IMR-90 (cell line): ENCODE measurements around the gene CENPU. TPM values are rescaled to one million over a fixed set of nuclear protein-coding genes. Genes with fewer than 3 reads are reported as not detected.

ENCODE experiments used
- ATAC-seq: fragments of 200-7000 bp; cut with Tn5 transposase; 2 replicates; pipeline ENCODE4 v1.9.1; 2020; ENCODE audit warnings: low read depth, mild to moderate bottlenecking, moderate library complexity
- BruUV-seq: library from RNA; stranded (reverse); fragments of 400-500 nt; replicated peaks from 2 replicates; lab custom pipeline; 2021; lab: Mats Ljungman, UMichigan
- CTCF ChIA-PET: fragments of 300-600 bp; formaldehyde crosslinking; extraction: SDS; loops from one replicate; lab custom pipeline; 2021; ENCODE audit warnings: antibody characterized with exemption; lab: Yijun Ruan, JAX
- POLR2A ChIA-PET: fragments of 300-600 bp; sonication (Branson Sonifier 250); formaldehyde crosslinking; loops from one replicate; lab custom pipeline; 2022; ENCODE audit warnings: antibody characterized with exemption; ENCODE audit not compliant: unreplicated experiment; lab: Charles Lee
- DNase-seq: peaks from one replicate; pipeline ENCODE4 v3.0.0; 2013
- H2AFZ ChIP-seq: replicated peaks from 2 replicates; pipeline ENCODE3; 2013; ENCODE audit warnings: low read length, mild to moderate bottlenecking; ENCODE audit not compliant: poor library complexity
- H2AK5ac ChIP-seq: 2 replicates; pipeline ENCODE4 v1.6.1; 2013; ENCODE audit warnings: low read depth, low read length, inconsistent platforms
- H2AK9ac ChIP-seq: replicated peaks from 2 replicates; pipeline ENCODE3; 2013; ENCODE audit warnings: mild to moderate bottlenecking, low read depth, low read length, moderate library complexity; ENCODE audit not compliant: poor library complexity
- H2BK120ac ChIP-seq: 2 replicates; pipeline ENCODE4 v1.6.1; 2013; ENCODE audit warnings: low read depth, low read length, inconsistent platforms
- H2BK15ac ChIP-seq: 3 replicates; pipeline ENCODE4 v1.6.1; 2013; ENCODE audit warnings: low read depth, low read length, inconsistent platforms
- H2BK20ac ChIP-seq: 2 replicates; pipeline ENCODE4 v1.6.1; 2013; ENCODE audit warnings: low read depth, mild to moderate bottlenecking, inconsistent platforms, low read length, moderate library complexity
- H2BK5ac ChIP-seq: 2 replicates; pipeline ENCODE4 v1.6.1; 2013; ENCODE audit warnings: mild to moderate bottlenecking, low read depth, low read length, inconsistent platforms; ENCODE audit not compliant: poor library complexity, severe bottlenecking
- H3K14ac ChIP-seq: replicated peaks from 2 replicates; pipeline ENCODE4 v1.6.1; 2013; ENCODE audit warnings: low read depth, low read length, inconsistent platforms
- H3K18ac ChIP-seq: 2 replicates; pipeline ENCODE4 v1.6.1; 2013; ENCODE audit warnings: low read depth, low read length, control low read depth
- H3K23ac ChIP-seq: 2 replicates; pipeline ENCODE4 v1.6.1; 2013; ENCODE audit warnings: low read depth, low read length, inconsistent platforms
- H3K27ac ChIP-seq: 2 replicates; pipeline ENCODE4 v1.5.1; 2013; ENCODE audit warnings: mild to moderate bottlenecking, control low read depth, low read length; ENCODE audit not compliant: insufficient read depth
- H3K27me3 ChIP-seq: 2 replicates; pipeline ENCODE4 v1.6.1; 2013; ENCODE audit warnings: low read length; ENCODE audit not compliant: control insufficient read depth, insufficient read depth
- H3K36me3 ChIP-seq: 2 replicates; pipeline ENCODE4 v1.6.1; 2013; ENCODE audit warnings: low read length, mixed read lengths; ENCODE audit not compliant: control insufficient read depth, insufficient read depth
- H3K4ac ChIP-seq: 2 replicates; pipeline ENCODE4 v1.6.1; 2013; ENCODE audit warnings: low read depth, low read length, inconsistent platforms
- H3K4me1 ChIP-seq: 2 replicates; pipeline ENCODE4 v1.6.1; 2013; ENCODE audit warnings: low read length, mixed read lengths; ENCODE audit not compliant: control insufficient read depth, insufficient read depth
- H3K4me2 ChIP-seq: 2 replicates; pipeline ENCODE4 v1.6.1; 2013; ENCODE audit warnings: low read depth, mild to moderate bottlenecking, control low read depth, low read length, moderate library complexity
- H3K4me3 ChIP-seq: 2 replicates; pipeline ENCODE4 v1.5.1; 2013; ENCODE audit warnings: low read depth, mild to moderate bottlenecking, control low read depth, low read length, moderate library complexity; ENCODE audit not compliant: insufficient read depth
- H3K56ac ChIP-seq: 2 replicates; pipeline ENCODE4 v1.6.1; 2013; ENCODE audit warnings: low read length, inconsistent platforms; ENCODE audit not compliant: insufficient read depth; ENCODE audit errors: extremely low read depth
- H3K79me1 ChIP-seq, 2 experiments: 2 replicates each; pipeline ENCODE4 v1.6.1; 2013; ENCODE audit warnings: low read length in 2 of 2, inconsistent platforms in 1 of 2, low read depth in 1 of 2
- H3K9ac ChIP-seq: 2 replicates; pipeline ENCODE4 v1.6.1; 2013; ENCODE audit warnings: low read depth, low read length, control low read depth
- H3K9me1 ChIP-seq: 2 replicates; pipeline ENCODE4 v1.6.1; 2013; ENCODE audit warnings: low read length, inconsistent platforms; ENCODE audit not compliant: insufficient read depth
- H3K9me3 ChIP-seq: 2 replicates; pipeline ENCODE4 v1.6.1; 2013; ENCODE audit warnings: low read length; ENCODE audit not compliant: control insufficient read depth, insufficient read depth
- H4K20me1 ChIP-seq: 2 replicates; pipeline ENCODE4 v1.6.1; 2013; ENCODE audit warnings: low read length, inconsistent platforms; ENCODE audit not compliant: insufficient read depth
- H4K5ac ChIP-seq: 2 replicates; pipeline ENCODE4 v1.6.1; 2013; ENCODE audit warnings: mild to moderate bottlenecking, low read depth, low read length, control low read depth
- H4K8ac ChIP-seq, 2 experiments: 2 replicates each; pipeline ENCODE4 v1.6.1; 2013; ENCODE audit warnings: low read depth in 2 of 2, low read length in 2 of 2, control low read depth in 1 of 2, inconsistent platforms in 1 of 2
- H4K91ac ChIP-seq: 2 replicates; pipeline ENCODE4 v1.6.1; 2013; ENCODE audit warnings: low read depth, low read length, inconsistent platforms; ENCODE audit not compliant: insufficient read depth
- BHLHE40 ChIP-seq: fragments of 150-350 bp; IDR thresholded peaks from 2 replicates; pipeline ENCODE4 v1.6.1; 2016; ENCODE audit warnings: mild to moderate bottlenecking, low read depth, low read length
- CEBPB ChIP-seq: IDR thresholded peaks from 2 replicates; pipeline ENCODE4 v1.6.1; 2012; ENCODE audit warnings: low read depth, low read length, improper control_type of control experiment
- FOS ChIP-seq: fragments of 150-350 bp; IDR thresholded peaks from 2 replicates; pipeline ENCODE4 v1.6.1; 2016; ENCODE audit warnings: low read depth, low read length
- MAFK ChIP-seq: IDR thresholded peaks from 2 replicates; pipeline ENCODE4 v1.6.1; 2012; ENCODE audit warnings: low read depth, low read length, improper control_type of control experiment
- MAZ ChIP-seq: IDR thresholded peaks from 2 replicates; pipeline ENCODE4 v1.6.1; 2012; ENCODE audit warnings: low read depth, mild to moderate bottlenecking, low read length, improper control_type of control experiment, moderate library complexity, borderline replicate concordance
- NFE2L2 ChIP-seq: fragments of 150-350 bp; IDR thresholded peaks from 2 replicates; pipeline ENCODE4 v1.6.1; 2016; ENCODE audit warnings: low read depth, mild to moderate bottlenecking, low read length
- RFX5 ChIP-seq: IDR thresholded peaks from 2 replicates; pipeline ENCODE4 v1.8.0; 2012; ENCODE audit warnings: low read depth, mild to moderate bottlenecking, low read length, moderate library complexity
- SMC3 ChIP-seq: fragments of 150-350 bp; IDR thresholded peaks from 2 replicates; pipeline ENCODE4 v1.6.1; 2016; ENCODE audit warnings: low read depth, mild to moderate bottlenecking, antibody characterized with exemption, low read length, moderate library complexity
- WGBS, 2 experiments: methylation state at CpG; one replicate each; pipeline versions ENCODE4 v1.1.5 to v1.1.7; 2013; ENCODE audit warnings: missing lambda C conversion rate in 2 of 2; ENCODE audit not compliant: insufficient read length in 1 of 2; ENCODE audit errors: extremely low coverage in 2 of 2; 5-methylcytosine and 5-hydroxymethylcytosine counted together
- dilution Hi-C: fragments of 300-500 bp; cut with HindIII; formaldehyde crosslinking; loops from one replicate; pipeline ENCODE4 v1.14.3; 2018; ENCODE audit warnings: low sequenced_read_pairs; ENCODE audit not compliant: unreplicated experiment
- in situ Hi-C: fragments of 300-500 bp; cut with MboI; formaldehyde crosslinking; loops from 3 replicates; pipeline ENCODE4 v1.14.3; 2019; ENCODE audit warnings: low sequenced_read_pairs, inconsistent platforms, mixed read lengths
- intact Hi-C: fragments of 100-400 bp; cut with micrococcal nuclease; formaldehyde crosslinking; loops from 2 replicates; pipeline ENCODE4 v1.10.0; 2022
- polyA plus RNA-seq, 3 experiments: library from polyadenylated mRNA; depleted of rRNA; stranded (reverse); fragments of >200 nt; gene quantifications; 2 replicates each; pipeline ENCODE4 v1.2.3, GENCODE V29; 2012; ENCODE audit warnings: low replicate concordance in 1 of 3
- total RNA-seq: library from RNA; depleted of rRNA; stranded (reverse); fragments of >200 nt; gene quantifications from 2 replicates; pipeline ENCODE4 v1.2.3, GENCODE V29; 2012
- TF ChIP-seq, protein P1 (sequence below): fragments of 150-350 bp; IDR thresholded peaks from 2 replicates; pipeline ENCODE4 v1.6.1; 2017; ENCODE audit warnings: mild to moderate bottlenecking, antibody characterized with exemption, low read length, low read depth
- TF ChIP-seq, protein P2 (sequence below): conservative IDR thresholded peaks from 2 replicates; pipeline ENCODE4 v1.5.1; 2012; ENCODE audit warnings: mild to moderate bottlenecking, low read depth, low read length, improper control_type of control experiment
- TF ChIP-seq, protein P3 (sequence below): fragments of 150-350 bp; IDR thresholded peaks from 2 replicates; pipeline ENCODE4 v1.6.1; 2016; ENCODE audit warnings: low read depth, mild to moderate bottlenecking, low read length, moderate library complexity, borderline replicate concordance

CENPU gene
- total and polyA plus RNA-seq, 2 of the 4 experiments (the other 2 are of a cell fraction): 13.6 to 14.6 TPM

DNA sequence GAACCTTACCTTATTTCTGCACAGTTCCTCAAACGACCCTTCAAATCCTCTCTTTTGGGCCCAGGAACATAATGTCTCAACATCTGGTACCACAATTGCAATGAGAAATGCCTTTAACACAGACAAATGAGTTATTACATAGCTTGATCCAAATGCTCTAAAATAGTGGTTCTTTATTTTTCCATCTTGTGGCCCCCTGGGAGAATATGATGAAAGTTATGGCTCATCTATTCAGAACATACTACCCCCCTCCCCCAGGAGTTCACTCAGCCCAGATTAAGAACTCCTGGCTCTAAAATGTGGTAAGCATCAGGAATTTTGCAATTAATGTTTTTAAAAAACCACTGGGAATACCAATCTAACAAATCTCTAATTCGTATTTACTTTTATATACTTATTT, 23.9 kb upstream of the CENPU start:
- Histone ChIP-seq H3K23ac (no peak overlapping the region), H2BK120ac (no peak overlapping the region), H2AK5ac (no peak overlapping the region), H2BK5ac (no peak overlapping the region), H3K27me3 (no peaks in the 10 kb centered on the region), H4K20me1 (no peaks in the 10 kb centered on the region), H3K9ac (no peak overlapping the region), H3K18ac (no peak overlapping the region), H3K36me3 (peaks cover 11% of the 10 kb centered on the region), H3K9me3 (no peaks in the 10 kb centered on the region), H4K8ac (no peak overlapping the region), H3K4me1 (peaks cover 4% of the 10 kb centered on the region; the same call in 1 of the 2 replicates), H3K4ac (no peak overlapping the region), H2AK9ac (no peak overlapping the region), H3K79me1 (no peaks in the 10 kb centered on the region), H2BK15ac (no peak overlapping the region), H3K9me1 (no peaks in the 10 kb centered on the region), H3K27ac (no peak overlapping the region), H2BK20ac (no peak overlapping the region), H3K4me2 (no peak overlapping the region), H3K14ac (no peak overlapping the region), H3K4me3 (no peak overlapping the region), H4K5ac (no peak overlapping the region), H4K91ac (no peak overlapping the region), H3K56ac (no peak overlapping the region), H2AFZ (no peak overlapping the region)
- DNase-seq (no peak), ATAC-seq (no peak)
- intact Hi-C loops: no loop called here
- POLR2A ChIA-PET: no interaction called here
- no TSS peak for BruUV-seq
- CTCF ChIA-PET: interaction anchor here (0.6 kb wide), 1 partner anchor 349 kb away, joined by 3 read pairs; no protein-coding TSS in a partner anchor
- no CpG with 5 or more reads among the region's 2 CpGs for WGBS, 2 experiments
- no peak for TF ChIP-seq RFX5
- no peak for TF ChIP-seq MAFK
- TF ChIP-seq CEBPB: no peak
- no peak for TF ChIP-seq MAZ
- TF ChIP-seq FOS: no peak
- no peak for TF ChIP-seq BHLHE40
- TF ChIP-seq, protein P1, sequence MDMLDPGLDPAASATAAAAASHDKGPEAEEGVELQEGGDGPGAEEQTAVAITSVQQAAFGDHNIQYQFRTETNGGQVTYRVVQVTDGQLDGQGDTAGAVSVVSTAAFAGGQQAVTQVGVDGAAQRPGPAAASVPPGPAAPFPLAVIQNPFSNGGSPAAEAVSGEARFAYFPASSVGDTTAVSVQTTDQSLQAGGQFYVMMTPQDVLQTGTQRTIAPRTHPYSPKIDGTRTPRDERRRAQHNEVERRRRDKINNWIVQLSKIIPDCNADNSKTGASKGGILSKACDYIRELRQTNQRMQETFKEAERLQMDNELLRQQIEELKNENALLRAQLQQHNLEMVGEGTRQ: no peak
- TF ChIP-seq, protein P2, sequence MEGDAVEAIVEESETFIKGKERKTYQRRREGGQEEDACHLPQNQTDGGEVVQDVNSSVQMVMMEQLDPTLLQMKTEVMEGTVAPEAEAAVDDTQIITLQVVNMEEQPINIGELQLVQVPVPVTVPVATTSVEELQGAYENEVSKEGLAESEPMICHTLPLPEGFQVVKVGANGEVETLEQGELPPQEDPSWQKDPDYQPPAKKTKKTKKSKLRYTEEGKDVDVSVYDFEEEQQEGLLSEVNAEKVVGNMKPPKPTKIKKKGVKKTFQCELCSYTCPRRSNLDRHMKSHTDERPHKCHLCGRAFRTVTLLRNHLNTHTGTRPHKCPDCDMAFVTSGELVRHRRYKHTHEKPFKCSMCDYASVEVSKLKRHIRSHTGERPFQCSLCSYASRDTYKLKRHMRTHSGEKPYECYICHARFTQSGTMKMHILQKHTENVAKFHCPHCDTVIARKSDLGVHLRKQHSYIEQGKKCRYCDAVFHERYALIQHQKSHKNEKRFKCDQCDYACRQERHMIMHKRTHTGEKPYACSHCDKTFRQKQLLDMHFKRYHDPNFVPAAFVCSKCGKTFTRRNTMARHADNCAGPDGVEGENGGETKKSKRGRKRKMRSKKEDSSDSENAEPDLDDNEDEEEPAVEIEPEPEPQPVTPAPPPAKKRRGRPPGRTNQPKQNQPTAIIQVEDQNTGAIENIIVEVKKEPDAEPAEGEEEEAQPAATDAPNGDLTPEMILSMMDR: no peak
- TF ChIP-seq, protein P3, sequence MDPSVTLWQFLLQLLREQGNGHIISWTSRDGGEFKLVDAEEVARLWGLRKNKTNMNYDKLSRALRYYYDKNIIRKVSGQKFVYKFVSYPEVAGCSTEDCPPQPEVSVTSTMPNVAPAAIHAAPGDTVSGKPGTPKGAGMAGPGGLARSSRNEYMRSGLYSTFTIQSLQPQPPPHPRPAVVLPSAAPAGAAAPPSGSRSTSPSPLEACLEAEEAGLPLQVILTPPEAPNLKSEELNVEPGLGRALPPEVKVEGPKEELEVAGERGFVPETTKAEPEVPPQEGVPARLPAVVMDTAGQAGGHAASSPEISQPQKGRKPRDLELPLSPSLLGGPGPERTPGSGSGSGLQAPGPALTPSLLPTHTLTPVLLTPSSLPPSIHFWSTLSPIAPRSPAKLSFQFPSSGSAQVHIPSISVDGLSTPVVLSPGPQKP: no peak
- TF ChIP-seq NFE2L2: no peak
- TF ChIP-seq SMC3: no peak
- in situ Hi-C loops: no loop called here
- dilution Hi-C loops: no loop called here
